Erythroblast (primary cell): ENCODE measurements around the gene DERL3.

Source experiments
- GATA1 ChIP-seq: IDR thresholded peaks from 2 replicates; pipeline ENCODE4 v1.6.1; 2011; ENCODE audit warnings: low read depth, mild to moderate bottlenecking, control low read depth, low read length, moderate library complexity
- POLR2A ChIP-seq: IDR thresholded peaks from 2 replicates; pipeline ENCODE4 v1.6.1; 2011; ENCODE audit warnings: mild to moderate bottlenecking, low read length

DNA sequence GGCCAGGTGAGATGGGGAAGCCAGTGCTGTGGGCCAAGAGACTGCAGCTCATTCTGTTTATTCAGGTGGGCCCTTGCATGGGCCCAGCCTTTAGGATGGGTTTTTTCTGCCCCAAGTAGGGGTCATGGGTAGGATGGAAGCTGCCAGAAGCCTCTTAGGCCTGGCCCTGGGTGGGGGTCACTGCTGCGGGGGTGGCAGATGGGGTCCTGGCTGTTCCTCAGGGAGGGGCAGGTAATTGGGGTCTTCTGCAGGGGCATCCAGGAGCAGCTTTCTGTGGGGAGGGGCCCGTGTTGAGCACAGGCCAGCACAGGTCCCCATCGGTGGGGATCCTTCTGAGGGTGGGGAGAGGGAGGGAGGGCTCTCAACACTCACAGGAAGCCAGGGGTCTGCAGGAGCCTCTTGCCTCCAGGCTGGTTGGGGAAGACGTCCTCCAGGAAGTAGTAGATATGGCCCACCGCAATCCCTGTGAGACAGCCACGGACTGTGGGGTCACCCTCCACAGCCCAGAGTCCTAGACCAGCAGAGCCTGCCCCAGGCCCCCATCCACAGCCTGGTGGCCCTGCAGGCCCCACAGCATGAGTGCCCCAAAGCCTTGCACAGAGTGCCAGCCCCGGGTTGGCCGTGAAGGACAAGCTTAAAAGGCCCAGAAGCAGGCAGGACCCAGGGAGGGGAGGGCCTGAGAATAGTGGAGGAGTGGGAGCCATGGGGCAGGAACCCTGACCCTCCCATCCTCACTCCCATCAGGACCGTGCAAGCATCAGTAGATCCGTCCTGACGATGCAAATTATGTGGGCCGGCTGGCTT is 1.9 kb downstream of the DERL3 start:
- TF ChIP-seq POLR2A = no peak
- no peak for TF ChIP-seq GATA1
